T-helper 17 cell (primary cell): ENCODE data around the gene REXO4. TPM values are rescaled to one million over a fixed set of nuclear protein-coding genes. Genes with fewer than 3 reads are reported as not detected.
"Not testable (repeated sequence)": the region's sequence is repeated elsewhere in the genome, so short reads cannot be mapped to it uniquely, and the experiment has no call there.

ENCODE experiments used
- ATAC-seq: fragments of 150-1000 bp; cut with Tn5 transposase; 2 replicates; pipeline ENCODE4 v1.10.0; 2021; ENCODE audit warnings: mild to moderate bottlenecking, moderate library complexity
- DNase-seq, 3 donors: peaks; one replicate each; pipeline versions ENCODE4 v3.0.0 to v3.0.0-alpha.2; 2020 to 2021
- H3K9me3 ChIP-seq: one replicate; pipeline ENCODE4 v1.7.0; 2013; ENCODE audit warnings: low read length, mild to moderate bottlenecking; ENCODE audit not compliant: control insufficient read depth, poor library complexity, severe bottlenecking
- H3K27ac Mint-ChIP-seq: one replicate; pipeline ENCODE4 v1.8.0; 2022; ENCODE audit warnings: mild to moderate bottlenecking, moderate library complexity, mixed read lengths
- H3K27me3 Mint-ChIP-seq: one replicate; pipeline ENCODE4 v1.8.0; 2022; ENCODE audit warnings: mixed read lengths
- H3K36me3 Mint-ChIP-seq: one replicate; pipeline ENCODE4 v1.8.0; 2022; ENCODE audit warnings: low read depth, mixed read lengths
- H3K4me1 Mint-ChIP-seq: one replicate; pipeline ENCODE4 v1.8.0; 2022; ENCODE audit warnings: mild to moderate bottlenecking, mixed read lengths
- H3K4me3 Mint-ChIP-seq: one replicate; pipeline ENCODE4 v1.8.0; 2022; ENCODE audit warnings: mild to moderate bottlenecking, moderate library complexity, mixed read lengths
- total RNA-seq, 4 donors: library from RNA in 2 of 4; stranded (reverse) in 2 of 4; gene quantifications; one replicate each; pipeline ENCODE4 v1.2.3 and lab custom pipeline; 2022 to 2026

Gene REXO4
- total RNA-seq, 2 donors from 2014 or later, result 17.0 to 23.4 TPM

GRCh38 chr9:133400292-133400691 is 17.5 kb downstream of the REXO4 start:
- Mint-ChIP-seq H3K27me3 (no peaks in the 10 kb centered on the region), H3K27ac (no peak overlapping the region), H3K36me3 (no peaks in the 10 kb centered on the region), H3K4me3 (no peak overlapping the region), H3K4me1 (peaks cover 6% of the 10 kb centered on the region)
- ATAC-seq (no peak), DNase-seq (no peak)
- no peaks in the 10 kb centered on the region for H3K9me3 ChIP-seq

DNA sequence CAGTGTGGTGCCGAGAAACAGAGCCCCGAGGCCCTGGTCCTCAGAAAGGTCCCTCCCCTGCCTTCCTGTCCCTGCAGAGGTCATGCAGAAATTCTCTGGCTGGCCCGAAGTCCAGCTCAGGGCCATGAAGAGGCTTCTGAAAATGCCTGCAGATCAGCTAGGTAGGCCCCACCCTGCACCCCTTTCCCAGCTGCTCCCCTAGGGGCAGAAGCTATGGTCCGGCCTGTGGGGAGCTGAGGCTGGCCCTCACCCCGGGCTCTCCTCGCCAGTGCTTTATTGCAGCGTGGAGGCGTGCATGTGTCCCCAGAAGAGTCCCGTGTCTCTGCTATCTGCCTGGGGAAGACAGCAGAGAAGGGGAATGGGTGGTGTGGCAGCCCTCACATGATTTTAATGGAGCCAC is 19.9 kb downstream of the REXO4 start:
- H3K9me3 ChIP-seq, result no peaks in the 10 kb centered on the region
- H3K27ac Mint-ChIP-seq, result no peak overlapping the region
- peaks cover 6% of the 10 kb centered on the region for H3K4me1 Mint-ChIP-seq
- ATAC-seq, result no peak
- H3K36me3 Mint-ChIP-seq, result no peaks in the 10 kb centered on the region
- no peak for DNase-seq
- no peak overlapping the region for H3K4me3 Mint-ChIP-seq
- no peaks in the 10 kb centered on the region for H3K27me3 Mint-ChIP-seq

GRCh38 chr9:133397370-133397769 is 20.4 kb downstream of the REXO4 start:
- DNase-seq (no peak), ATAC-seq (no peak)
- H3K9me3 ChIP-seq, result no peaks in the 10 kb centered on the region
- Mint-ChIP-seq H3K4me3 (no peak overlapping the region), H3K4me1 (peaks cover 6% of the 10 kb centered on the region), H3K27ac (no peak overlapping the region), H3K36me3 (no peaks in the 10 kb centered on the region), H3K27me3 (no peaks in the 10 kb centered on the region)

GRCh38 chr9:133396952-133397351 is 20.9 kb downstream of the REXO4 start:
- DNase-seq (no peak), ATAC-seq (no peak)
- peaks cover 5% of the 10 kb centered on the region for H3K4me1 Mint-ChIP-seq
- H3K36me3 Mint-ChIP-seq, result no peaks in the 10 kb centered on the region
- H3K27ac Mint-ChIP-seq, result no peak overlapping the region
- H3K27me3 Mint-ChIP-seq, result no peaks in the 10 kb centered on the region
- H3K9me3 ChIP-seq, result no peaks in the 10 kb centered on the region
- no peak overlapping the region for H3K4me3 Mint-ChIP-seq

DNA sequence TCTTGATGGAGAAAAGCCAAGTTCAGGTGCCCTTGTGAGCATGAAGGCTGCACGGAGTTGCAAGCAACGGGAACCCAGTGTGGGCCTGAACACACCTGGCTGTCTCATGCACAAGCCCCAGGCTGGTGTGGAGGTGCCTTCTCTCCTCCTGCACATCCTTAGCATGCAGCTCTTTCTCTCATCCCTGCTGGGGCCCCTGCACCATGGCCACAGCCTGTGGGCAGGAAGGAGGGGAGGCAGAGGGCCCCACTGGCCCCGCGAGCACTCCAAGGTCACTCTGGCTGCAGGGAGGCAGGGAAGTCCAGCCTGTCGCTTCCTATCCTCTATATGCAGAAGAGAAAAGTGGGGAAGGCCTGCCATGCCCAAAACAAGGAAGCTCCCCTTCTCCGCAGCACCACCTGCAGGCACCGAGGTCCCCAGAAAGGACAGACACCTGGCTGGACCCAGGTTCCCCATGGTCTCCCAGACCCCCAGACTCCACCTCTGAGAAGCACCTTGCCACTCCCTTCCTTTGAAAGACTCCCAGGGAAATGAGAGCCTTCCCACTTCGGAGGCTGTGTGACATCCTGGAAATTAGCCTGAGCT is 23.0 kb downstream of the REXO4 start:
- H3K36me3 Mint-ChIP-seq, result no peaks in the 10 kb centered on the region
- H3K27ac Mint-ChIP-seq, result no peak overlapping the region
- peaks cover 10% of the 10 kb centered on the region for H3K27me3 Mint-ChIP-seq
- no peaks in the 10 kb centered on the region for H3K9me3 ChIP-seq
- H3K4me1 Mint-ChIP-seq, result peaks cover 5% of the 10 kb centered on the region
- no peak for DNase-seq
- ATAC-seq, result no peak
- no peak overlapping the region for H3K4me3 Mint-ChIP-seq

- Mint-ChIP-seq H3K27me3 (peaks cover 16% of the 10 kb centered on the region), H3K36me3 (no peaks in the 10 kb centered on the region), H3K4me3 (no peak overlapping the region), H3K27ac (no peak overlapping the region), H3K4me1 (peaks cover 7% of the 10 kb centered on the region)
- ATAC-seq (no peak), DNase-seq (no peak)
- no peaks in the 10 kb centered on the region for H3K9me3 ChIP-seq
Observed at GRCh38 chr9:133393399-133393798, 24.4 kb downstream of the REXO4 start.

DNA sequence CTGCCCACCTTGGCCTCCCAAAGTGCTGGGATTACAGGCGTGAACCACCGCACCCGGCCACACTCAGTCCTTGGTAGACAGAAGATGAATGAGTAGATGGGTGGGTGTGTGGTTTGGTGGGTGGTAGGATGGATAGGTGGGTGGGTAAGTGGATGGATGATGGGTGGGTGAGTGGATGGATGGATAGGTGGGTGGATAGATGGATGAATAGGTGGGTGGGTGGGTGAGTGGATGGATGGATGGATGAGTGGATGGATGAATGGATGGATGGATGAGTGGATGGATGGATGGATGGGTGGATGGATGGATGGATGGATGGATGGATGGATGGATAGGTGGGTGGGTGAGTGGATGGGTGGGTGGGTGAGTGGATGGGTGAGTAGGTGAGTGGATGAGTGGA is 25.5 kb downstream of the REXO4 start:
- H3K4me1 Mint-ChIP-seq, H3K36me3 Mint-ChIP-seq, DNase-seq, H3K27ac Mint-ChIP-seq, ATAC-seq, H3K4me3 Mint-ChIP-seq, H3K9me3 ChIP-seq: not testable (repeated sequence)
- H3K27me3 Mint-ChIP-seq, result peaks cover 16% of the 10 kb centered on the region

DNA sequence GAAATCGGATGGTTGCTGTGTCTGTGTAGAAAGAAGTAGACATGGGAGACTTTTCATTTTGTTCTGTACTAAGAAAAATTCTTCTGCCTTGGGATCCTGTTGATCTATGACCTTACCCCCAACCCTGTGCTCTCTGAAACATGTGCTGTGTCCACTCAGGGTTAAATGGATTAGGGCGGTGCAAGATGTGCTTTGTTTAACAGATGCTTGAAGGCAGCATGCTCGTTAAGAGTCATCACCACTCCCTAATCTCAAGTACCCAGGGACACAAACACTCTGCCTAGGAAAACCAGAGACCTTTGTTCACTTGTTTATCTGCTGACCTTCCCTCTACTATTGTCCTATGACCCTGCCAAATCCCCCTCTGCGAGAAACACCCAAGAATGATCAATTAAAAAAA is 26.4 kb downstream of the REXO4 start:
- H3K27me3 Mint-ChIP-seq, result peaks cover 16% of the 10 kb centered on the region
- H3K9me3 ChIP-seq, H3K36me3 Mint-ChIP-seq, ATAC-seq, H3K27ac Mint-ChIP-seq, H3K4me1 Mint-ChIP-seq, DNase-seq, H3K4me3 Mint-ChIP-seq: not testable (repeated sequence)

GRCh38 chr9:133390713-133391112 is 27.1 kb downstream of the REXO4 start:
- H3K9me3 ChIP-seq, result no peaks in the 10 kb centered on the region
- no peak for ATAC-seq
- peaks cover 16% of the 10 kb centered on the region for H3K27me3 Mint-ChIP-seq
- no peak overlapping the region for H3K27ac Mint-ChIP-seq
- H3K36me3 Mint-ChIP-seq, result no peaks in the 10 kb centered on the region
- H3K4me1 Mint-ChIP-seq, result peaks cover 3% of the 10 kb centered on the region
- H3K4me3 Mint-ChIP-seq, result no peak overlapping the region
- DNase-seq, result no peak

GRCh38 chr9:133389562-133389961 is 28.2 kb downstream of the REXO4 start:
- H3K36me3 Mint-ChIP-seq, result no peaks in the 10 kb centered on the region
- H3K4me1 Mint-ChIP-seq, result peaks cover 3% of the 10 kb centered on the region
- ATAC-seq, result no peak
- H3K27me3 Mint-ChIP-seq, result peaks cover 16% of the 10 kb centered on the region
- no peak overlapping the region for H3K27ac Mint-ChIP-seq
- DNase-seq, result no peak
- H3K9me3 ChIP-seq, result no peaks in the 10 kb centered on the region
- no peak overlapping the region for H3K4me3 Mint-ChIP-seq

- Mint-ChIP-seq H3K27ac (no peak overlapping the region), H3K36me3 (no peaks in the 10 kb centered on the region), H3K4me3 (no peak overlapping the region), H3K4me1 (peaks cover 3% of the 10 kb centered on the region), H3K27me3 (peaks cover 16% of the 10 kb centered on the region)
- ATAC-seq, result no peak
- DNase-seq, result no peak
- no peaks in the 10 kb centered on the region for H3K9me3 ChIP-seq
Observed at GRCh38 chr9:133389025-133389557, 28.7 kb downstream of the REXO4 start.

DNA sequence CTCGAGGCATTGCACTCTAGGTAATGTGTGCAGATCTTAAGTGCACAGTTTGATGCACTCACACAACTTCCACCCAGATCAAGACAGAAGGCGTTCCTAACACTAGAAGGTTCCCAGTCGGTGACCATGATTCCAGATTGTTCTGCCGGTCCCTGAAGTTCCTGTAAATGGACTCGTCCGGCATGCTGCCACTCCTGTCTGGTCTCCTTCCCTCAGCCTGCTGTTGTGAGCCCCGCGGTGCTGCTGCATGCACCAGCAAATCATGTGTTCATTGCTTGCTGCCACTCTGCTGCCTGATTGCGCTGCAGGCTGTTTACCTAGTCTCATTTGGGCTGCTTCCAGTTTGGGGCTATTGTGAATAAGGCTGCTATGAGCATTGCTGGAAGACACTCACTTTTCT is 30.1 kb downstream of the REXO4 start:
- no peak overlapping the region for H3K27ac Mint-ChIP-seq
- H3K9me3 ChIP-seq, result no peaks in the 10 kb centered on the region
- no peak for DNase-seq
- no peaks in the 10 kb centered on the region for H3K36me3 Mint-ChIP-seq
- peaks cover 16% of the 10 kb centered on the region for H3K27me3 Mint-ChIP-seq
- no peak overlapping the region for H3K4me3 Mint-ChIP-seq
- H3K4me1 Mint-ChIP-seq, result peaks cover 3% of the 10 kb centered on the region
- no peak for ATAC-seq

DNA sequence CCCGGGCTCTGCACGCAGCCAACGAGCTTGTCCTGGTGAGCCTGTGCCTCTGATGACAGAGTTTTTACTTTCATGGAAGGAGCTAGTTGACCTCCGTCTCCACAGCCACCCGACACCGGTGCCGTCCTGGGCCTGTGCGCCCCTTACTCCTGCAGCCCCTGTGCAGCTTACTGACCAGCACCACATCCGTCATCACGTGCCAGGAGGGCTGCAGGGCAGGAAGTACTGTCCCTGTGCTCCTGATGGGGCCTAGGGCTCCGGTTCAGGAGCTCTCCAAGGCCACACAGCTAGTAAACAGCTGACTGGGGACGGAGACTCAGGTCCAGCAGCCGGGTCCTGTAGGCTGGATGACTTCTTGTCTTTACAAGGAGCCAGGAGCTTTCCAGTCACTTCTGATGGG is 31.5 kb downstream of the REXO4 start:
- H3K36me3 Mint-ChIP-seq, result no peaks in the 10 kb centered on the region
- H3K4me1 Mint-ChIP-seq, result peaks cover 3% of the 10 kb centered on the region
- H3K4me3 Mint-ChIP-seq, result no peak overlapping the region
- no peak overlapping the region for H3K27ac Mint-ChIP-seq
- H3K27me3 Mint-ChIP-seq, result peaks cover 16% of the 10 kb centered on the region
- H3K9me3 ChIP-seq, result no peaks in the 10 kb centered on the region
- no peak for ATAC-seq
- DNase-seq, result no peak

DNA sequence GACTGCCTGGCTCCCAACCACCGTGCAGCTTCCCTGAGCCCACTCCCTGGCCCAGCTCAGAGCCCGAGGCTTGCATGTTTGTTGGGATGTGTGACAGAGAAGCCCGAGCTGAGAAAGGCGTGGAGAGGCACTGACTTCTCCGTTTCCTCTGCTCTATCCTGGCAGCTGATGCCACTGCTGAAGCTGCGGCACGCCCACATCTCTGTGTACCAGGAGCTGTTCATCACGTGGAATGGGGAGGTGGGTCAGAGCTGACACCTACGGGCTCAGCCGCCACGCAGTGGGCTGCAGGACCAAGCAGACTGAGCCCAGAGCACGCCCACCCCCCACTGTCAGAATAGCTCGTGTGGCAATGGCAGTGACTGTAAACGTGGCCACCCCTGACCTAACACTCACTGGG is 32.4 kb downstream of the REXO4 start:
- H3K9me3 ChIP-seq, result no peaks in the 10 kb centered on the region
- Mint-ChIP-seq H3K4me1 (peaks cover 3% of the 10 kb centered on the region), H3K27ac (no peak overlapping the region), H3K27me3 (peaks cover 11% of the 10 kb centered on the region), H3K36me3 (no peaks in the 10 kb centered on the region), H3K4me3 (no peak overlapping the region)
- DNase-seq (no peak), ATAC-seq (no peak)
